Mesothelial cell of epicardium (in vitro differentiated cells): ENCODE results near the gene HOXA13. TPM values are rescaled to one million over a fixed set of nuclear protein-coding genes. Genes with fewer than 3 reads are reported as not detected.

Experiments used
- DNase-seq, 2 experiments: peaks; one replicate each; pipeline ENCODE4 v3.0.0; 2021; ENCODE audit warnings: low spot score in 2 of 2; ENCODE audit not compliant: unreplicated experiment in 2 of 2
- H3K27ac Mint-ChIP-seq: 2 replicates; pipeline ENCODE4 v1.8.0; 2021; ENCODE audit warnings: mixed read lengths
- H3K27me3 Mint-ChIP-seq: 2 replicates; pipeline ENCODE4 v1.8.0; 2021; ENCODE audit warnings: low read depth, mixed read lengths
- H3K36me3 Mint-ChIP-seq: 2 replicates; pipeline ENCODE4 v1.8.0; 2021; ENCODE audit warnings: mixed read lengths
- H3K4me1 Mint-ChIP-seq: 2 replicates; pipeline ENCODE4 v1.8.0; 2021; ENCODE audit warnings: mixed read lengths
- H3K4me3 Mint-ChIP-seq: 2 replicates; pipeline ENCODE4 v1.8.0; 2021; ENCODE audit warnings: mild to moderate bottlenecking, moderate library complexity, mixed read lengths
- H3K9me3 Mint-ChIP-seq: 2 replicates; pipeline ENCODE4 v1.8.0; 2021; ENCODE audit warnings: mixed read lengths
- total RNA-seq: library from RNA; stranded (reverse); gene quantifications from 3 replicates; pipeline ENCODE4 v1.2.1, GENCODE V29; 2021
- TF ChIP-seq, protein P1 (sequence below): fragments of 200-600 bp; sonication (generic); IDR thresholded peaks from one replicate; pipeline ENCODE4 v1.5.0; 2021; ENCODE audit warnings: antibody characterized with exemption; ENCODE audit not compliant: unreplicated experiment

HOXA13 gene
- total RNA-seq, 1 donor from 2014 or later, result 7.7 TPM

DNA sequence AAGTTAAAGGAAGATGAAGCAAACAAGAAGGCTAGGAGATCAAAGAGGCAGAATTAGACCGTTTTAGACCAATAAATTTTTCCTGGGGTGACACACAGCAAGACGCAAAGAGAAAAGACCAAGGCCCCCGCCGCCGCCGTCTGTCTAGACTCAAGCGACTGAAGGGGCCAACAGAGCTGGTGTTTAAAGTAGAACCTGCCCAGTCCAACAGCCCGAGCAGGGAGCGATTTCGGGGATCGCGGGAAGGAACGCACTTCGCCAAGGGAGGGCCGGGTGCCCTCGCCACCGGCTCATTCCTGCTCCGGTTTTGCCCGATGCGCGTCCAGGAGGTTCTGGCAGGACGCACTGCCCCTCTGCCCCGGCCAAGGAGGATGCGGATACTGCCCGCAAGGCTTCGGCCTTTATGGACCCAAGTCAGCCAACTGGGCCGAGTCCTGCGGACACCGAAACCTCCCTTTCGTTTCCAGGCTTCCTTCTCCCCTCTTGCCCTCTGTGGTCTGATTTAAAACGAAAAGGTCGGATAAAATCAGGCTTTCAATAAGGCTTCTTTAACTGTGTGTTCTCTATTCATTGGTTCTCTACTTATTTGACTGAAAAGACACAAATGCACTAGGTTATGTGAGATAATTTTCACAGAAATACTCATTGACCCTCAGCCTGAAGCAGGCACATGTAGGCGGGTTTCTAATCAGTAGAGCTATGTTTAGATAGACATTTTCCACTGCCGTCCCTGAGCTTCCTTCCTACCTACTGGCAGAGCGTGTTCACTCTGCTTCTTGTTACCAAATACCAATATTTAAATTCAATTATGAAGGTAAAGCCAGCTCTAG, 41.2 kb downstream of the HOXA13 start:
- Mint-ChIP-seq H3K36me3 (peaks cover 9% of the 10 kb centered on the region), H3K27ac (peak overlapping the region; percentile 87), H3K4me3 (peak overlapping the region; percentile 33), H3K27me3 (peaks cover 84% of the 10 kb centered on the region), H3K9me3 (no peaks in the 10 kb centered on the region), H3K4me1 (peaks cover 58% of the 10 kb centered on the region)
- TF ChIP-seq, protein P1, sequence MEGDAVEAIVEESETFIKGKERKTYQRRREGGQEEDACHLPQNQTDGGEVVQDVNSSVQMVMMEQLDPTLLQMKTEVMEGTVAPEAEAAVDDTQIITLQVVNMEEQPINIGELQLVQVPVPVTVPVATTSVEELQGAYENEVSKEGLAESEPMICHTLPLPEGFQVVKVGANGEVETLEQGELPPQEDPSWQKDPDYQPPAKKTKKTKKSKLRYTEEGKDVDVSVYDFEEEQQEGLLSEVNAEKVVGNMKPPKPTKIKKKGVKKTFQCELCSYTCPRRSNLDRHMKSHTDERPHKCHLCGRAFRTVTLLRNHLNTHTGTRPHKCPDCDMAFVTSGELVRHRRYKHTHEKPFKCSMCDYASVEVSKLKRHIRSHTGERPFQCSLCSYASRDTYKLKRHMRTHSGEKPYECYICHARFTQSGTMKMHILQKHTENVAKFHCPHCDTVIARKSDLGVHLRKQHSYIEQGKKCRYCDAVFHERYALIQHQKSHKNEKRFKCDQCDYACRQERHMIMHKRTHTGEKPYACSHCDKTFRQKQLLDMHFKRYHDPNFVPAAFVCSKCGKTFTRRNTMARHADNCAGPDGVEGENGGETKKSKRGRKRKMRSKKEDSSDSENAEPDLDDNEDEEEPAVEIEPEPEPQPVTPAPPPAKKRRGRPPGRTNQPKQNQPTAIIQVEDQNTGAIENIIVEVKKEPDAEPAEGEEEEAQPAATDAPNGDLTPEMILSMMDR, result no peak
- DNase-seq, result no peak

DNA sequence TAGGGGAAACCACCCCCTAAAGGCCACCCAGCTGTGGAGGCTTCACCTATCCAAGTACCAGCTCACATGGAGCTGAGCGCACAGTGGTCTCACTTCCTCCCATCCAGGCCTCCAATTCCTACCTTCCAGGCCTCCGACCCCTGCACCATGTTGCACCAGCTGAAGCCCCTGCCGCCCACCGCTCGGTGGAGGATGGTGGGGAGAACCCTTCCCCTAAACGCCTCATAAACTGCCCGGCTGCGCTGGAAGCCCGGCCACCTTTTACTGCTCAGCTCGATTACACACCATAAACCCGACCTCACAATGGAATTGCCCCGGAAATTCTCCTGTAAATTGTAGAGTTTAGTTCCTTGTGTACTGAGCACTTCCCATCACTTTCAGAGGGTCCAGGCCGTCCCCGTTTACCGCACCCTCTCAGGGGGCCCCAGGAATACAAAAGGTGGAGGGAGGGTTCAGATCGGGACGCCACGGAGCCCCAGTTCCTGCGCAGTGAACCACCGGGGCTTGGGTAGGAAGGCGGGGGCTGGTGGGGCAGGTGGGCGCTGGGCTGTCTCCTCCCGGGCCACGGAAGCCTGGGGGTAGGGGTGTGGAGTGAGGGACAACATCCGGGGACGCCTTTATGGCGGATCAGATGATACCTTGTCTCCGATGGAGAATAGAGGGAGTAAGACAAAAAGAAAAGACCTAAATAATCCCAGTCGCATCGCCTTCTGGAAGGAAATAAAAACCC, 42.0 kb downstream of the HOXA13 start:
- TF ChIP-seq, protein P1, result no peak
- DNase-seq, result no peak

DNA sequence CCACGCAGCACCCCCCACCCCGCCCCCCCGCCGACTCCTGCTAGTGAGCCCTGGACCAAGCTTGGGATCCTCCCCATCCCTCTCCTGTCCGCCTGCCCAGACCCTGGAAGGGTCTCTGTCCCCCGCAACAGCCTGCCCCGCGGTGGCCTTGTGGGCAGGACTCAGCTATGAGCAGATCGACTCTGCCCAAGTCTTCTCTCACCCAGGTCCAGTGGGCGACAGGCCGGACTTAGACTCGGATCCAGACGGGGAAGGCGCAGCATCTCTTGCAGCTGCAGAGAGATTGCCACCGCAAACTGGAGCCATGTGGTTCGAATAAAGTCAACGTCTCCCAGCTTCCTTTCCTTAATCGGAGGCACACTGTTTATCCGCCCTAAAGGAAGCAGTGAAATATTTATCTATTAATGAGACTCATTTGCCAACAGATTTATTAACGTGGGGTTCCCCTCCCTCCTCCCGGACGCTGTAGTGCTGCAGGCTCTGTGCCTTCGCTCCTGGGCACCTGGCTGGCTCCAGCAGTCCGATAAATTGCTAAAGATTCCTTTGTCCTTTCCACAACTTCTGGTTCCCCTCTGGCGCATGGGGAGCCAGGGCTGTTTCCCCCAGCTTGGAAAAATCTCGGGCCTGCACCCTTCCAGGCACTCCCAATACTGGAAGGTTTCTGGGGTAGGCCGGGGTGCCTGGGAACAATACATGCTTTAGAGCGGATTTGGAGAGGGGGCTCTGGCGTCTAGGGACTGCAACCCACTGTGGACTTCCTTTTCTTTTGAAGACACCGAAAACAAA, 42.8 kb downstream of the HOXA13 start:
- Mint-ChIP-seq H3K9me3 (no peaks in the 10 kb centered on the region), H3K4me3 (peak overlapping the region; percentile 70), H3K36me3 (peaks cover 10% of the 10 kb centered on the region), H3K27me3 (peaks cover 80% of the 10 kb centered on the region), H3K27ac (peak overlapping the region; percentile 81), H3K4me1 (peaks cover 61% of the 10 kb centered on the region)
- peak in 1 of 2 experiments; percentile 43 for DNase-seq
- TF ChIP-seq, protein P1, result no peak

More for the DNA sequence above, 42.0 kb downstream of the HOXA13 start:
- peak overlapping the region; percentile 70 for H3K4me3 Mint-ChIP-seq
- peaks cover 62% of the 10 kb centered on the region for H3K4me1 Mint-ChIP-seq
- H3K27me3 Mint-ChIP-seq, result peaks cover 83% of the 10 kb centered on the region
- H3K9me3 Mint-ChIP-seq, result no peaks in the 10 kb centered on the region
- peak overlapping the region; percentile 87 for H3K27ac Mint-ChIP-seq
- peaks cover 10% of the 10 kb centered on the region for H3K36me3 Mint-ChIP-seq

DNA sequence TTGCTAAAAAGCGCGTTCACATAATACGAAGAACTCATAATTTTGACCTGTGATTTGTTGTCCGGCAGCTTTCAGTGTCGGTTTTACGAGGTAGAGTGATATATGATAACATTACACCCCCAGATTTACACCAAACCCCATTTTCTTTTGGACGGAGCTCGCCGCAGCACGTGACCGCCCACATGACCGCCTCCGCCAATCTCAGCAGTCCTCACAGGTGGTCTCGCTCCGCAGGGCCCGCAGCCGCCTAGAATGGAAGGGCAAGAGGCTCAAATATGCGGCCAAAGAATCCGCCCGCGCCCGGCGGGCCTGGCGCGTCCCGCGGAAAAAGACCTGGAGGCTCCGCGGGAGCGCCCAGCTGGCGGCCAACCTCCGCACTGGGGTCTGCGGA, 43.4 kb downstream of the HOXA13 start, which contains the start of gene HOXA7:
TSS of gene HOXA7 (minus strand) at position 168 of the 391 bp plus-strand sequence. CDS start at position 38, 130 bp downstream.
- H3K27ac Mint-ChIP-seq, result peak within 1 kb of the TSS; percentile 96

More for the DNA sequence above, 43.4 kb downstream of the HOXA13 start, which contains the start of gene HOXA7:
- peaks cover 81% of the 10 kb centered on the region for H3K27me3 Mint-ChIP-seq
- TF ChIP-seq, protein P1, result no peak
- H3K4me3 Mint-ChIP-seq, result peak within 1 kb of the TSS; percentile 87
- peaks cover 60% of the 10 kb centered on the region for H3K4me1 Mint-ChIP-seq
- H3K36me3 Mint-ChIP-seq, result peaks cover 13% of the 10 kb centered on the region
- peak in 1 of 2 experiments; percentile 85 for DNase-seq
- no peaks in the 10 kb centered on the region for H3K9me3 Mint-ChIP-seq
